Naive thymus-derived CD8-positive, alpha-beta T cell (primary cell): ENCODE measurements around the gene HS3ST6. TPM values are rescaled to one million over a fixed set of nuclear protein-coding genes. Genes with fewer than 3 reads are reported as not detected.
"Not testable (repeated sequence)": the region's sequence is repeated elsewhere in the genome, so short reads cannot be mapped to it uniquely, and the experiment has no call there.

Experiments used
- ATAC-seq, 2 donors: fragments of 150-1000 bp; cut with Tn5 transposase in 1 of 2; sonication (Bioruptor Pico), chemical (Tn5 transposase) in 1 of 2; 1 replicate in 1 of 2; 2 replicates in 1 of 2; pipeline ENCODE4 v1.10.0; 2021; ENCODE audit warnings: mild to moderate bottlenecking in 2 of 2, moderate library complexity in 2 of 2
- POLR2A ChIA-PET: fragments of 350-600 bp; sonication (Branson Sonifier 250); formaldehyde crosslinking; loops from one replicate; lab custom pipeline; 2021; ENCODE audit warnings: antibody characterized with exemption; lab: Charles Lee
- DNase-seq, 10 donors: peaks; one replicate each; pipeline versions ENCODE4 v3.0.0 to v3.0.0-alpha.2; 2020 to 2022
- H3K27ac Mint-ChIP-seq, 10 donors: one replicate each; pipeline ENCODE4 v1.8.0; 2020 to 2022; ENCODE audit warnings: mild to moderate bottlenecking in 10 of 10, mixed read lengths in 10 of 10, moderate library complexity in 4 of 10, inconsistent platforms in 1 of 10
- H3K27me3 Mint-ChIP-seq, 5 donors: one replicate each; pipeline ENCODE4 v1.8.0; 2021 to 2022; ENCODE audit warnings: mixed read lengths in 5 of 5
- H3K36me3 Mint-ChIP-seq, 3 donors: one replicate each; pipeline ENCODE4 v1.8.0; 2020 to 2022; ENCODE audit warnings: mixed read lengths in 3 of 3, mild to moderate bottlenecking in 2 of 3, inconsistent platforms in 1 of 3
- H3K4me1 Mint-ChIP-seq, 4 donors: one replicate each; pipeline ENCODE4 v1.8.0; 2021 to 2022; ENCODE audit warnings: mixed read lengths in 4 of 4
- H3K4me3 Mint-ChIP-seq, 10 donors: one replicate each; pipeline ENCODE4 v1.8.0; 2020 to 2022; ENCODE audit warnings: mild to moderate bottlenecking in 10 of 10, mixed read lengths in 10 of 10, moderate library complexity in 6 of 10, inconsistent platforms in 1 of 10
- H3K9me3 Mint-ChIP-seq, 9 donors: one replicate each; pipeline ENCODE4 v1.8.0; 2020 to 2022; ENCODE audit warnings: mixed read lengths in 9 of 9, mild to moderate bottlenecking in 3 of 9, inconsistent platforms in 1 of 9, moderate library complexity in 1 of 9
- polyA plus RNA-seq, 3 donors: library from polyadenylated mRNA; unstranded; fragments of 300-500 nt; fragmentation: Illumina TruSeq; gene quantifications; one replicate each; pipeline ENCODE4 v1.2.3, GENCODE V29; 2021
- total RNA-seq, 8 experiments: library from RNA in 2 of 8; stranded (reverse) in 2 of 8; gene quantifications; one replicate each; pipeline ENCODE4 v1.2.3 and lab custom pipeline; 2021 to 2026

Gene HS3ST6
- total and polyA plus RNA-seq, 5 experiments from 2014 or later: not detected

GRCh38 chr16:1959269-1960039 lies 41.2 kb upstream of the HS3ST6 start, which contains the start of gene NDUFB10:
Gene NDUFB10 (plus strand): TSS chr16:1959538. CDS start chr16:1959625, 87 bp downstream.
- Mint-ChIP-seq H3K9me3 (no peaks in the 10 kb centered on the region), H3K27me3 (peaks cover 0 to 2% (median 0%) of the 10 kb centered on the region in 5 donors), H3K36me3 (peaks cover 4 to 33% (median 14%) of the 10 kb centered on the region in 3 donors), H3K4me3 (peak within 1 kb of the TSS; percentile 88 to 94 (median 91)), H3K4me1 (peaks cover 20 to 48% (median 41%) of the 10 kb centered on the region in 4 donors), H3K27ac (peak within 1 kb of the TSS; percentile 75 to 96 (median 90))
- POLR2A ChIA-PET: interaction anchor here (0.6 to 7.9 kb wide), 10 partner anchors 11 to 196 kb away, joined by 3 to 89 read pairs (median 4); partner anchors contain the start of genes EME2, GFER, MRPS34 and MSRB1
- ATAC-seq (peak; percentile 86 to 87), DNase-seq (peak; percentile 80 to 93 (median 90))

- ATAC-seq: peak in 1 of 2 donors; percentile 0
- POLR2A ChIA-PET: interaction anchor here (0.6 to 7.9 kb wide), 6 partner anchors 12 to 196 kb away, joined by 3 to 89 read pairs (median 11); partner anchors contain the start of genes GFER, NOXO1, NUBP2 and SPSB3
Observed at GRCh38 chr16:1958715-1959268, 40.6 kb upstream of the HS3ST6 start.

GRCh38 chr16:1958143-1958491 lies 39.9 kb upstream of the HS3ST6 start:
- not testable (repeated sequence) for H3K9me3 Mint-ChIP-seq, H3K27me3 Mint-ChIP-seq, ATAC-seq, H3K27ac Mint-ChIP-seq
- Mint-ChIP-seq H3K4me1 (peaks cover 12 to 38% (median 29%) of the 10 kb centered on the region in 4 donors), H3K36me3 (peaks cover 0 to 22% (median 11%) of the 10 kb centered on the region in 3 donors), H3K4me3 (peak overlapping the region in 1 of 10 donors; percentile 10)
- DNase-seq: peak in 1 of 10 donors; percentile 60
- POLR2A ChIA-PET: interaction anchor here (0.7 to 1.4 kb wide), 2 partner anchors 14 to 1001 kb away, joined by 3 to 7 read pairs; partner anchors contain the start of gene TBL3

More at GRCh38 chr16:1958715-1959268, 40.6 kb upstream of the HS3ST6 start:
- Mint-ChIP-seq H3K36me3 (peaks cover 4 to 28% (median 14%) of the 10 kb centered on the region in 3 donors), H3K4me3 (peak overlapping the region in 9 of 10 donors; percentile 39 to 94 (median 92)), H3K27me3 (peaks cover 0 to 2% (median 0%) of the 10 kb centered on the region in 5 donors), H3K27ac (peak overlapping the region in 5 of 10 donors; percentile 61 to 96 (median 86)), H3K4me1 (peaks cover 16 to 44% (median 36%) of the 10 kb centered on the region in 4 donors), H3K9me3 (no peaks in the 10 kb centered on the region)
- DNase-seq: no peak

GRCh38 chr16:1957434-1958142 lies 39.4 kb upstream of the HS3ST6 start:
- DNase-seq, H3K27me3 Mint-ChIP-seq, H3K27ac Mint-ChIP-seq, H3K9me3 Mint-ChIP-seq, ATAC-seq: not testable (repeated sequence)
- peaks cover 14 to 34% (median 25%) of the 10 kb centered on the region in 4 donors for H3K4me1 Mint-ChIP-seq
- POLR2A ChIA-PET: interaction anchor here (0.7 to 1.4 kb wide), 3 partner anchors 14 to 1001 kb away, joined by 3 to 7 read pairs (median 4); partner anchors contain the start of gene TBL3
- H3K36me3 Mint-ChIP-seq: peaks cover 0 to 16% (median 9%) of the 10 kb centered on the region in 3 donors
- H3K4me3 Mint-ChIP-seq: peak overlapping the region in 1 of 10 donors; percentile 10

- H3K4me3 Mint-ChIP-seq: no peak overlapping the region
- H3K36me3 Mint-ChIP-seq: no peaks in the 10 kb centered on the region
- H3K27ac Mint-ChIP-seq: no peak overlapping the region
- ATAC-seq (no peak), DNase-seq (no peak)
- POLR2A ChIA-PET: no interaction called here
- peaks cover 0 to 3% (median under 1%) of the 10 kb centered on the region in 4 donors for H3K4me1 Mint-ChIP-seq
- H3K9me3 Mint-ChIP-seq: no peaks in the 10 kb centered on the region
- H3K27me3 Mint-ChIP-seq: peaks cover 0 to 2% (median 0%) of the 10 kb centered on the region in 5 donors
Observed at GRCh38 chr16:1953734-1954133, 35.5 kb upstream of the HS3ST6 start.

GRCh38 chr16:1950559-1950958 lies 32.3 kb upstream of the HS3ST6 start:
- H3K27me3 Mint-ChIP-seq: no peaks in the 10 kb centered on the region
- peaks cover 0 to 3% (median 0%) of the 10 kb centered on the region in 4 donors for H3K4me1 Mint-ChIP-seq
- H3K27ac Mint-ChIP-seq: no peak overlapping the region
- H3K9me3 Mint-ChIP-seq: no peaks in the 10 kb centered on the region
- DNase-seq (no peak), ATAC-seq (no peak)
- POLR2A ChIA-PET: no interaction called here
- no peak overlapping the region for H3K4me3 Mint-ChIP-seq
- no peaks in the 10 kb centered on the region for H3K36me3 Mint-ChIP-seq

GRCh38 chr16:1950047-1950446 lies 31.8 kb upstream of the HS3ST6 start:
- no peaks in the 10 kb centered on the region for H3K36me3 Mint-ChIP-seq
- ATAC-seq: no peak
- H3K4me3 Mint-ChIP-seq: no peak overlapping the region
- no peaks in the 10 kb centered on the region for H3K9me3 Mint-ChIP-seq
- no peak for DNase-seq
- POLR2A ChIA-PET: no interaction called here
- H3K27me3 Mint-ChIP-seq: no peaks in the 10 kb centered on the region
- H3K27ac Mint-ChIP-seq: no peak overlapping the region
- peaks cover 0 to 3% (median 0%) of the 10 kb centered on the region in 4 donors for H3K4me1 Mint-ChIP-seq

GRCh38 chr16:1949507-1949906 lies 31.3 kb upstream of the HS3ST6 start:
- ATAC-seq: no peak
- H3K9me3 Mint-ChIP-seq: no peaks in the 10 kb centered on the region
- H3K27ac Mint-ChIP-seq: no peak overlapping the region
- peaks cover 0 to 3% (median 0%) of the 10 kb centered on the region in 4 donors for H3K4me1 Mint-ChIP-seq
- H3K27me3 Mint-ChIP-seq: no peaks in the 10 kb centered on the region
- H3K36me3 Mint-ChIP-seq: no peaks in the 10 kb centered on the region
- no peak overlapping the region for H3K4me3 Mint-ChIP-seq
- POLR2A ChIA-PET: interaction anchor here (0.7 kb wide), 2 partner anchors 59 to 1296 kb away, joined by 3 to 5 read pairs; no protein-coding TSS in a partner anchor
- no peak for DNase-seq

GRCh38 chr16:1947369-1947670 lies 29.1 kb upstream of the HS3ST6 start:
- H3K27me3 Mint-ChIP-seq: no peaks in the 10 kb centered on the region
- H3K4me3 Mint-ChIP-seq: no peak overlapping the region
- H3K4me1 Mint-ChIP-seq: peaks cover 0 to 13% (median 10%) of the 10 kb centered on the region in 4 donors
- ATAC-seq: no peak
- DNase-seq: no peak
- H3K27ac Mint-ChIP-seq: no peak overlapping the region
- POLR2A ChIA-PET: interaction anchor here (0.8 to 2.0 kb wide), 2 partner anchors 13 to 17 kb away, joined by 3 to 6 read pairs; partner anchors contain the start of gene RPS2
- H3K36me3 Mint-ChIP-seq: no peaks in the 10 kb centered on the region
- H3K9me3 Mint-ChIP-seq: no peaks in the 10 kb centered on the region

- ATAC-seq (no peak), DNase-seq (no peak)
- H3K27me3 Mint-ChIP-seq: no peaks in the 10 kb centered on the region
- POLR2A ChIA-PET: interaction anchor here (0.9 to 2.0 kb wide), 2 partner anchors 13 to 18 kb away, joined by 3 to 6 read pairs; partner anchors contain the start of gene RPS2
- no peaks in the 10 kb centered on the region for H3K36me3 Mint-ChIP-seq
- no peak overlapping the region for H3K27ac Mint-ChIP-seq
- H3K4me3 Mint-ChIP-seq: no peak overlapping the region
- H3K9me3 Mint-ChIP-seq: no peaks in the 10 kb centered on the region
- peaks cover 0 to 18% (median 13%) of the 10 kb centered on the region in 4 donors for H3K4me1 Mint-ChIP-seq
Observed at GRCh38 chr16:1946495-1947368, 28.5 kb upstream of the HS3ST6 start.
